Erythroblast (primary cell): Measurements from ENCODE around the gene POU2F1.

ENCODE experiments used
- GATA1 ChIP-seq: IDR thresholded peaks from 2 replicates; pipeline ENCODE4 v1.6.1; 2011; ENCODE audit warnings: low read depth, mild to moderate bottlenecking, control low read depth, low read length, moderate library complexity
- POLR2A ChIP-seq: IDR thresholded peaks from 2 replicates; pipeline ENCODE4 v1.6.1; 2011; ENCODE audit warnings: mild to moderate bottlenecking, low read length

DNA sequence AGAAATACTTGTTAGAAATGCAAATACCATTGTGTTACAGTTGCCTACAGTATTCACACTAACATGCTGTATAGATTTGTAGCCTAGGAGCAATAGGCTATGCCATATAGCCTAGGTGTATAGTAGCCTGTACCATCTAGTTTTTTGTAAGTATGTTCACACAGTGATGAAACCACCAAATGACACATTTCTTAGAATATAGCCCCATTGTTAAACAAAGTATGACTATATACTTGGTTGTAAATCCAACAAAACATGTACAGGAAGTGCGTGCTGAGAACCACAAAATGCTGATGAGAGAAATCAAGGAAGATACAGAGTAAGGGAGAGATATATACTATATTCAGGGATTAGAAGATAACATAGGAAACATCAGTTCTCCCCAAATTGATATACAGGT is 92.2 kb downstream of the POU2F1 start:
- no peak for TF ChIP-seq POLR2A
- TF ChIP-seq GATA1: no peak
